Uterus (tissue), 2 donors: ENCODE data around the gene SEL1L3.

Experiments used
- POLR2A ChIP-seq, 2 donors: fragments of 450-650 bp; IDR thresholded peaks; one replicate each; pipeline ENCODE4 v1.6.1; 2016; ENCODE audit warnings: antibody characterized with exemption in 2 of 2, mild to moderate bottlenecking in 1 of 2, moderate library complexity in 1 of 2
- TF ChIP-seq, protein P1 (sequence below), 4 experiments: fragments of 200-600 bp in 2 of 4; fragments of 450-650 bp in 2 of 4; sonication (generic) in 2 of 4; IDR thresholded peaks; one replicate each; pipeline ENCODE4 v1.5.1; 2016 to 2019; ENCODE audit warnings: antibody characterized with exemption in 4 of 4, mild to moderate bottlenecking in 2 of 4, moderate library complexity in 1 of 4

DNA sequence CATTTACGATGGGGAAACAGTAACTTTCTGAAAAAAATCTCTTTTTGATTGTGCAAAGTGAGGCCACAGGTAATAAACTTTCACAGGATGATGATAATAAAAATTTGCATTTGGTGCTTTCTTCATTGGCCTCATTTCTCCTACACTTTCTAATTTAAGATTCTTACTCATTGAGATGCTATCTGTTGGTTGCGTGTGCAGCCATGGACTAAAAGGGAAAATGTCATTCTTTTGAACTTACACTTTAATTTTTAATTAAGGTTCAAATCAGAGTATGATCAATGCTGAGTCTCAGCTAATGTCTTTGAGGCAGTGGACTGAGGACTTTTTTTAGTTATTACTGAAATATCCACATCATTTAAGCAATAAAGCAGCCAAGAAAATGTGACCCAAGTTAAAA is 87.6 kb downstream of the SEL1L3 start:
- TF ChIP-seq, protein P1, sequence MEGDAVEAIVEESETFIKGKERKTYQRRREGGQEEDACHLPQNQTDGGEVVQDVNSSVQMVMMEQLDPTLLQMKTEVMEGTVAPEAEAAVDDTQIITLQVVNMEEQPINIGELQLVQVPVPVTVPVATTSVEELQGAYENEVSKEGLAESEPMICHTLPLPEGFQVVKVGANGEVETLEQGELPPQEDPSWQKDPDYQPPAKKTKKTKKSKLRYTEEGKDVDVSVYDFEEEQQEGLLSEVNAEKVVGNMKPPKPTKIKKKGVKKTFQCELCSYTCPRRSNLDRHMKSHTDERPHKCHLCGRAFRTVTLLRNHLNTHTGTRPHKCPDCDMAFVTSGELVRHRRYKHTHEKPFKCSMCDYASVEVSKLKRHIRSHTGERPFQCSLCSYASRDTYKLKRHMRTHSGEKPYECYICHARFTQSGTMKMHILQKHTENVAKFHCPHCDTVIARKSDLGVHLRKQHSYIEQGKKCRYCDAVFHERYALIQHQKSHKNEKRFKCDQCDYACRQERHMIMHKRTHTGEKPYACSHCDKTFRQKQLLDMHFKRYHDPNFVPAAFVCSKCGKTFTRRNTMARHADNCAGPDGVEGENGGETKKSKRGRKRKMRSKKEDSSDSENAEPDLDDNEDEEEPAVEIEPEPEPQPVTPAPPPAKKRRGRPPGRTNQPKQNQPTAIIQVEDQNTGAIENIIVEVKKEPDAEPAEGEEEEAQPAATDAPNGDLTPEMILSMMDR (IDR thresholded peaks at IDR 0.05), result no peak
- TF ChIP-seq POLR2A (IDR thresholded peaks at IDR 0.05), result no peak
